HUDEP-2 (cell line): ENCODE data around the gene PLD2.

Experiments used
- DNase-seq, 76 experiments: peaks; one replicate each; lab custom pipeline; 2025; ENCODE audit not compliant: unreplicated experiment in 76 of 76; lab: John Stamatoyannopoulos, UW

Gene PLD2

GRCh38 chr17:4806777-4807604 lies at the start of gene PLD2:
Gene PLD2, plus strand, starts transcription at chr17:4807152. Its CDS starts 621 bp downstream, at chr17:4807773.
- DNase-seq, result peak in 67 of 76 experiments; percentile 7 to 83 (median 57)

GRCh38 chr17:4759776-4760236 lies 47.1 kb upstream of the PLD2 start:
- no peak for DNase-seq

GRCh38 chr17:4764595-4764994 lies 42.4 kb upstream of the PLD2 start:
- DNase-seq, result no peak

- DNase-seq, result no peak
Measured at GRCh38 chr17:4766201-4766600, 40.8 kb upstream of the PLD2 start.

- no peak for DNase-seq
Measured at GRCh38 chr17:4766723-4767122, 40.2 kb upstream of the PLD2 start.

- DNase-seq, result no peak
Measured at GRCh38 chr17:4768298-4768697, 38.7 kb upstream of the PLD2 start.

GRCh38 chr17:4769628-4770027 lies 37.3 kb upstream of the PLD2 start:
- DNase-seq, result no peak

- DNase-seq, result no peak
Measured at GRCh38 chr17:4771519-4772234, 35.3 kb upstream of the PLD2 start, which contains the start of gene TM4SF5. Gene TM4SF5, plus strand, starts transcription at chr17:4771886. Its CDS starts 37 bp downstream, at chr17:4771923.

- DNase-seq, result no peak
Measured at GRCh38 chr17:4772235-4772613, 34.7 kb upstream of the PLD2 start.

- DNase-seq, result no peak
Measured at GRCh38 chr17:4777969-4778760, 28.8 kb upstream of the PLD2 start.

- DNase-seq, result no peak
Measured at GRCh38 chr17:4780325-4780955, 26.5 kb upstream of the PLD2 start.

GRCh38 chr17:4782652-4783051 lies 24.3 kb upstream of the PLD2 start:
- DNase-seq, result no peak

GRCh38 chr17:4785311-4786105 lies 21.4 kb upstream of the PLD2 start:
- DNase-seq, result no peak

GRCh38 chr17:4786106-4786511 lies 20.8 kb upstream of the PLD2 start, which contains the start of gene VMO1:
Gene VMO1, minus strand, starts transcription at chr17:4786364. Its CDS starts 12 bp downstream, at chr17:4786352.
- no peak for DNase-seq

- DNase-seq, result no peak
Measured at GRCh38 chr17:4786516-4786915, 20.4 kb upstream of the PLD2 start.

- no peak for DNase-seq
Measured at GRCh38 chr17:4788159-4788806, 18.7 kb upstream of the PLD2 start.

- no peak for DNase-seq
Measured at GRCh38 chr17:4788807-4789700, 17.9 kb upstream of the PLD2 start, which contains the start of gene GLTPD2. Gene GLTPD2, plus strand, starts transcription at chr17:4788964. Its CDS starts 48 bp downstream, at chr17:4789012.

GRCh38 chr17:4789701-4789950 lies 17.3 kb upstream of the PLD2 start:
- peak in 1 of 76 experiments; percentile 33 for DNase-seq
